IMR-90 (cell line): Measurements from ENCODE around the gene SKAP1.

Source experiments
- BHLHE40 ChIP-seq: fragments of 150-350 bp; IDR thresholded peaks from 2 replicates; pipeline ENCODE4 v1.6.1; 2016; ENCODE audit warnings: mild to moderate bottlenecking, low read depth, low read length
- CHD1 ChIP-seq: IDR thresholded peaks from 2 replicates; pipeline ENCODE4 v1.6.1; 2012; ENCODE audit warnings: low read depth, low read length, improper control_type of control experiment
- CTCF ChIP-seq: conservative IDR thresholded peaks from 2 replicates; pipeline ENCODE4 v1.5.1; 2012; ENCODE audit warnings: mild to moderate bottlenecking, low read depth, low read length, improper control_type of control experiment
- ELK1 ChIP-seq: fragments of 150-350 bp; IDR thresholded peaks from 2 replicates; pipeline ENCODE4 v1.6.1; 2016; ENCODE audit warnings: low read depth, mild to moderate bottlenecking, low read length, moderate library complexity, borderline replicate concordance
- FOS ChIP-seq: fragments of 150-350 bp; IDR thresholded peaks from 2 replicates; pipeline ENCODE4 v1.6.1; 2016; ENCODE audit warnings: low read depth, low read length
- MXI1 ChIP-seq: IDR thresholded peaks from 2 replicates; pipeline ENCODE4 v1.6.1; 2012; ENCODE audit warnings: low read depth, mild to moderate bottlenecking, low read length, moderate library complexity, borderline replicate concordance
- POLR2A ChIP-seq: IDR thresholded peaks from 2 replicates; pipeline ENCODE4 v1.6.1; 2012; ENCODE audit warnings: mild to moderate bottlenecking, low read depth, low read length
- RAD21 ChIP-seq: IDR thresholded peaks from 2 replicates; pipeline ENCODE4 v1.6.1; 2012; ENCODE audit warnings: low read length, improper control_type of control experiment
- RFX5 ChIP-seq: IDR thresholded peaks from 2 replicates; pipeline ENCODE4 v1.8.0; 2012; ENCODE audit warnings: low read depth, mild to moderate bottlenecking, low read length, moderate library complexity
- SMC3 ChIP-seq: fragments of 150-350 bp; IDR thresholded peaks from 2 replicates; pipeline ENCODE4 v1.6.1; 2016; ENCODE audit warnings: low read depth, mild to moderate bottlenecking, antibody characterized with exemption, low read length, moderate library complexity
- USF2 ChIP-seq: fragments of 150-350 bp; IDR thresholded peaks from 2 replicates; pipeline ENCODE4 v1.6.1; 2017; ENCODE audit warnings: mild to moderate bottlenecking, antibody characterized with exemption, low read length, low read depth

- TF ChIP-seq CTCF (no peak), CHD1 (no peak), POLR2A (no peak), RAD21 (no peak), SMC3 (no peak), RFX5 (no peak), USF2 (no peak), BHLHE40 (no peak), FOS (no peak), MXI1 (no peak), ELK1 (no peak)
These were observed 35.9 kb upstream of the SKAP1 start for GRCh38 chr17:48465884-48466283.
